Measurements from ENCODE around the gene SYNM.

Gene SYNM

GRCh38 chr15:99122831-99123712, 18.2 kb downstream of the SYNM start:
- no peak for DNase-seq (ENCODE audit: low read depth)

GRCh38 chr15:99123713-99124451, 19.0 kb downstream of the SYNM start:
- DNase-seq (ENCODE audit: low read depth) = no peak

- DNase-seq (ENCODE audit: low read depth) = no peak
These were observed 19.8 kb downstream of the SYNM start for GRCh38 chr15:99124641-99125040.

- DNase-seq (ENCODE audit: low read depth) = no peak
These were observed 20.4 kb downstream of the SYNM start for GRCh38 chr15:99125061-99125891.

GRCh38 chr15:99126131-99126588, 21.3 kb downstream of the SYNM start:
- no peak for DNase-seq (ENCODE audit: low read depth)

GRCh38 chr15:99126930-99127329, 22.1 kb downstream of the SYNM start:
- DNase-seq (ENCODE audit: low read depth) = no peak

GRCh38 chr15:99127773-99128172, 22.9 kb downstream of the SYNM start:
- no peak for DNase-seq (ENCODE audit: low read depth)

- no peak for DNase-seq (ENCODE audit: low read depth)
These were observed 23.5 kb downstream of the SYNM start for GRCh38 chr15:99128411-99128810.

GRCh38 chr15:99129644-99130043, 24.8 kb downstream of the SYNM start:
- no peak for DNase-seq (ENCODE audit: low read depth)

- DNase-seq (ENCODE audit: low read depth) = no peak
These were observed 25.4 kb downstream of the SYNM start for GRCh38 chr15:99130314-99130713.

GRCh38 chr15:99130765-99131440, 26.0 kb downstream of the SYNM start:
- DNase-seq (ENCODE audit: low read depth) = no peak

- no peak for DNase-seq (ENCODE audit: low read depth)
These were observed 26.7 kb downstream of the SYNM start for GRCh38 chr15:99131441-99132023.

GRCh38 chr15:99132122-99132521, 27.2 kb downstream of the SYNM start:
- no peak for DNase-seq (ENCODE audit: low read depth)

GRCh38 chr15:99132634-99133287, 27.9 kb downstream of the SYNM start:
- DNase-seq (ENCODE audit: low read depth) = no peak

GRCh38 chr15:99134317-99134821, 29.5 kb downstream of the SYNM start:
- DNase-seq (ENCODE audit: low read depth) = no peak

GRCh38 chr15:99135194-99135593, 30.3 kb downstream of the SYNM start:
- DNase-seq (ENCODE audit: low read depth) = no peak

GRCh38 chr15:99137111-99137546, 32.2 kb downstream of the SYNM start:
- no peak for DNase-seq (ENCODE audit: low read depth)

- no peak for DNase-seq (ENCODE audit: low read depth)
These were observed 33.0 kb downstream of the SYNM start for GRCh38 chr15:99137877-99138276.

GRCh38 chr15:99138491-99138982, 33.7 kb downstream of the SYNM start:
- DNase-seq (ENCODE audit: low read depth) = no peak

GRCh38 chr15:99139276-99139675, 34.4 kb downstream of the SYNM start:
- DNase-seq (ENCODE audit: low read depth) = no peak
